ENCODE results near the gene MBD4. TPM values are rescaled to one million over a fixed set of nuclear protein-coding genes. Genes with fewer than 3 reads are reported as not detected.
"Not testable (repeated sequence)": the region's sequence is repeated elsewhere in the genome, so short reads cannot be mapped to it uniquely, and the experiment has no call there.

The MBD4 gene
- total RNA-seq, 2 experiments from 2014 or later, result 46.1 to 48.2 TPM

DNA sequence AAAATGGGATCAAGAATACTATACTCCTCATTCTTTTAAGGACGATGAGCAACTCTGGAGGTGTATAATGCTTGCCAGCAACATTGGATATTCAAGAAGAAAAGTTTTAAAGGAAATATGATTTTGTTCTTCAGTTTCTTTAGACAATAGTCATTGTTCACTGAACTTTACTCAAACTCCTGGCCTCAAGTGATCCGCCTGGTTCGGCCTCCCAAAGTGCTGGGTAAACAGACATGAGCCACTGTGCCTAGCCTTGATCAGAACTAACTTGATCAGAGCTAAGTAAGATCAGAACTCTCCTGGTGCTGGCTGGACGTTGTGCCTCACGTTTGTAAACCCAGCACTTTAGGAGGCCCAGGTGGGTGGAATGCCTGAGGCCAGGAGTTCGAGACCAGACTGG lies 23.9 kb downstream of the MBD4 start:
- CTCF ChIA-PET, result no interaction called here
- POLR2A ChIA-PET, result no interaction called here

DNA sequence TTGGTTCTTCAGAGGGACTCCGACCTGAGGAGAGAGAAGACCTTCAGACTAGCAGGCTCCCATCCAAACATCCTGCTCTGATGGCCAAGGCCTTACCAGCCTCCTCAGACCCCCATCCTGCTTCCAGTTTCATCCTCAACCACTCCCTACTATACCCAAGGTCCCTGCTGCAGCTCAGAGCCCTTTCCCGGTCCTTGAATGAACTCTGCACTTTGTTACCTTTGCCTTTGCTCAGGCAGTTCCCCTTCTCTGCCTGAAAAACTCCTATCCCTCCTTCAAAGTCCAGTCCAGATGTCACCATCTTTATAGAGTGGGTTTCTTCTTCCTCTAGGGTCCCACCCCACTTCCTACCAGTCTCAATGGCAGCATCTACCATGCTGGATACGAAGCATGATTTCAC lies 24.4 kb downstream of the MBD4 start:
- POLR2A ChIA-PET, result no interaction called here
- CTCF ChIA-PET, result no interaction called here

DNA sequence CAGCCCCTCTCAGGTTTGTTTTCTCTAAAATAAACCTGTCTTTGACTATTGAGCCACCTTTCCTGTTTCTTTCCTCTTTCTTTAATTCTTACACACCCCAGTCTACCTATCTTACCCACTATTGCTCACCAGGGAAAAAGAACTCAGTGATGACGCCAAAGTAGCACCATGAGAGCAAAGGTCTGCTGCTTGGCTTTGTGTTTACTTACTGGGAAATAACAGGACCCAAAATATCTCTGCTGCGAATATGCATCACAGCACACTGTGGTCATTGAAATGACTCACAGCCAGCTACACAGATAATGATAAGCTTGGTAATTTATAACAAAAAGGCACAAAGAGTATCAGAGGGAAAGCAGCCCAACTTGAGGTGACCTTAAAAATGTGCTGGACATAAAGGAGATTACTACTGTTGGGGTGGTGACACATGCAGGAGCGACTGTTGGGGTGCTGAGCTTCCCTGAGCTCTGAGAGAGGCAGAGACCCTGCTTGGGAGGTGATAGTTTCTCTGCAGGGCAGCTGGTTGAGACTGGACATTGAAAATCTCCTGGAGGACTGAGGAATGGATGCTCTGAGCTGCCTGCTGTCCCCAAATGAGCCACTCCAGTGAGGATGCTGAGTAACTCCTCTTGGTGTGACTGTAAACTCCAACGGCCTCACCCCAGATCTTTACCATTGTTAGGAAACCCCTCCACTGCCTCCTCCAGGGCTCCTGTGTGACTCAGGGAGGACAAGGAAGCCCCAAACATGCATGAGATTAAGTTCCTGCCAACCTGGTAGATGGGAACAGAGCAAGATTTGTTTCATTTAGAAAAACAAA lies 25.9 kb downstream of the MBD4 start:
- ChIA-PET POLR2A (no interaction called here), CTCF (no interaction called here)

DNA sequence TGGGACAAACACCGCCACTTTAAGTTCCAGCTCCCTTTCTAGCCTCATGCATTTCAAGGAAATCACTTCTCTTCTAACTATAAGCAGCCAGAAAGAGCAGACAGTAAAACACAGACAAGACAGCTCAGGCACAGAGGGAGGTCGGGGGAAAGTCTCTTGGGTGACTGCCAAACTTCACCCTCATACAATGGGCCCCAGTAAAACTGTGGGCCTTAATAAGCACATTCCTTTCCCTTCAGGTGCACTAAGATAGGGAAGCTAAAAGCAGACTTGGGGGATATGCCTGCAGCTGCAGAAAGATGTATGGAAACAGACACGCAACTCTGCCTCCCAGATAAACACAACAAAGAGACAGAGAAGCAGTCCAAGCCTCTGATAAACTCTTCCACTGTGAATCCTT lies 26.5 kb downstream of the MBD4 start:
- POLR2A ChIA-PET, result not testable (repeated sequence)

DNA sequence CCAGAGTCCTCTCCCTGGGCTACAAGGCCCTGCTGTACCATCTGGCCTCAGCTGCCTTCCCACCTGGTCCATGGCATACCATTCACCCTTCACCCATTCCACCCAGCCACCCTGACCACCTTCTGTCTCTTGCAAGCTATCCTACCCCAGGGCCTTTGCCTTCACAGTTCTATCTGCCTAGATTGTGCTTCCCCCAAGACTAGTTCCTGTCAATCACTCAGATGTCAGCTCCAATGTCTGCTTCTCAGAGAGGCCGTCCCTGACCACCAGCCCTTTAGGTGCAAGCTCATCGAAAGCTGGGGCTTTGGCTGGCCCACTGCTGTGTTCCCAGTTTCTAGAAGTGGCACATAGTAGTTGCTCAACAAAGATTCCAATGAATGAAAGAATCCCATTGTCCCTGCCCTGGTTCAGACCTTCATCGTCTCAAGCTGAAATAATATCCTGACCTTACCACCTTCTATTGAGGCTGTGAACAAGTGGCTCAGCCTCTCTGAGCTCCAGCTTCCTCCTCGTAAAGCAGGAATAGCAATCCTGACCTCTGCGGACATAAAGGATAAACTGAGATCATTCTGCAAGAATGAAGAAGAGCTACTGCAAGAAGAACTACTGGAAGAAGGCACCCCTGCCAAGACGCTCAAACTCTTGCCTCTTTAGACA lies 27.1 kb downstream of the MBD4 start:
- CTCF ChIA-PET, result interaction anchor here (0.6 kb wide), 1 partner anchor 375 kb away, joined by 4 read pairs; no protein-coding TSS in a partner anchor
- POLR2A ChIA-PET, result no interaction called here

More for the DNA sequence above, 26.5 kb downstream of the MBD4 start:
- CTCF ChIA-PET, result not testable (repeated sequence)

DNA sequence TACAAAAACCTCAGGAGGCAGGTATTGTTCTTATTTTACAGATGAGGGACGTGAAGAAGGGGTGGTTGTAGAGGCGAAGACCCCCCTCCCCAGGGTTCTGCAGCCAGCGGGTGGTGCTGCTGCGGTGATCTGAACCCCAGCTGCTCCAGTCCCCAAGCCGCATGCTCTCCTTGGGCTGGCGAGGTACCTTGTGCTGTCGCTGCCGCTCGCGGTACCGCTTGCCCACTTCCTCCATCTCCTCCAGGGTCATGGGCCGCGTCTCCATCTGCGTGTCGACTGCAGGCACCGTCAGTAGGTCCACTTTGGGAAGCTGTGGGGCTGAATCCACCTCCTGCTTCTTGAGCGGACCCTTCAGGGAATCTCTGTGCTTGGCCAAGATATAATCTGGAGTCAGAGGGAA lies 28.8 kb downstream of the MBD4 start:
- POLR2A ChIA-PET, result no interaction called here
- CTCF ChIA-PET, result no interaction called here

DNA sequence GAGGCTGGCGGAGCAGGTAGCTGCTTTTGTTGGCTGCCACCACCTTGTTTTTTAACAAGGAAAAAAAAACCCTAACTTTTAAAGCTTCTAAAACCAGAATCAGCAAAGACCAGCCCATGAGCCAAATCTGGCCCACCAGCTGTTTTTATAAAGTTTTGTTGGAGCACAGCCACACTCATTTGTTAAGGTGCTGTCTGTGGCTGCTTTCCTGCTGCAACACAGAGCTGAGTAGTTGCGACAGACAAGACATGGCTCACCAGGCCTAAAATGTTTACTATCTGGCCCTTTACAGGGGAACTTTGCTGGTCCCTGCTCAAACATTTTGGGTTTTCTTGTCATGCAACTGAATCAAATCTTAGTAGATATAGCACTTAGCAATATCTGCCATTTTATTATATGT lies 30.2 kb downstream of the MBD4 start:
- ChIA-PET CTCF (interaction anchor here (0.9 kb wide), 1 partner anchor 26 kb away, joined by 4 read pairs; no protein-coding TSS in a partner anchor), POLR2A (no interaction called here)

DNA sequence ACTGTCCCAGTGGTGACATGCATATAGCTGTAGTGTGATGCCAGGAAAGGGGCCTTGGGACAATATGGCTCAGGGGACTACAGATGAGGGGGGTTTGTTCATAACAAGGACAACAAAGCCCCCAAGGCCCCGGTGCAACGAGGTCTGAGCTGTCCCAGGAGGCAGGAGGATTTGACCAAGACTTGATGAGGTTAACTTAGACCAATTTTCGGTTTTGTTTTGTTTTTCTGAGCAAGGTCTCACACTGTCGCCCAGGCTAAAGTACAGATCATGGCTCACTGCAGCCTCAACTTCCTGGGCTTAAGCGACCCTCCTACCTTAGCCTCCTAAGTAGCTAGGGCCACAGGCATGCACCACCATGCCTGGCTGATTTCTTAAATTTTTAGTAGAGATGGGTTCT lies 35.1 kb downstream of the MBD4 start:
- ChIA-PET POLR2A (no interaction called here), CTCF (no interaction called here)

DNA sequence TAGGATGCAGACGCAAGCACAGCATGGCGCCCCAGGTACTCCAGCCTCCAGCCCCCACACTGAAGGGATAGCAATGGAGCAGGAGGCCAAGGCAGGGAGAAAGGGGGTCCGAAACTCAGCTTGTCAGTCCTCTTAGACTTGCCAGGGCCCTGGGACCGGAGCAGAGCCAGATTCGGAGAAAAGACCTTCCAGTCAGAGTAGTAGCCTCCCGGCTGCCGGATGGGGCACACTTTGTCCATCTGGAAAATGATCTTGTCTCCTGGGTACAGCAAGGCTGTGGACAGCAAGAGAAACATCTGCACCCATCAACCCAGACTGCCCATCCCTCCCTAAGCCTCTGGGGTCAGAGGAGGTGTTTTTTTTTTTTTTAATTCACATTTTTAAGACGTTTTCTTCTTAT lies 35.6 kb downstream of the MBD4 start:
- ChIA-PET POLR2A (no interaction called here), CTCF (no interaction called here)

DNA sequence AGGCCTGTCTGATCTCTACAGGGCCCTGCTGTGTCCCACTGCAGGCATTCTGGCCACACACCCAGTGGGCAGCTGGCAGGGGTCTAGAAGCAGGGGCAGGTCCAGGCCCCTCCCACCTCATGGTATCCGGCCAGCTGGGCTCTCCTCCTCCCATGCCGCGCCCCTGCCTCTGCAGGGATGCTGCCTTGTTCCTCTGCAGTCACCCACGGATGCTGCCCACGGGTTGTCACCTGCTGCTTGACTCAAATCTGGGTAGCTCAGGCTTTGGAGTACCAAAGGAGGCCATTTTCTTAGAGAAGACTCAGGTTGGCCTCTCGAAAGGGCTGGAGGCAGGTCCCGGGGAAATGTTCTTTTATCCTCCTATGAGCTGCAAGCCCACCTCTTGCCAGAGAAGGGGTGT lies 36.3 kb downstream of the MBD4 start:
- CTCF ChIA-PET, result no interaction called here
- POLR2A ChIA-PET, result interaction anchor here (0.6 kb wide), 1 partner anchor 290 kb away, joined by 6 read pairs; no protein-coding TSS in a partner anchor

DNA sequence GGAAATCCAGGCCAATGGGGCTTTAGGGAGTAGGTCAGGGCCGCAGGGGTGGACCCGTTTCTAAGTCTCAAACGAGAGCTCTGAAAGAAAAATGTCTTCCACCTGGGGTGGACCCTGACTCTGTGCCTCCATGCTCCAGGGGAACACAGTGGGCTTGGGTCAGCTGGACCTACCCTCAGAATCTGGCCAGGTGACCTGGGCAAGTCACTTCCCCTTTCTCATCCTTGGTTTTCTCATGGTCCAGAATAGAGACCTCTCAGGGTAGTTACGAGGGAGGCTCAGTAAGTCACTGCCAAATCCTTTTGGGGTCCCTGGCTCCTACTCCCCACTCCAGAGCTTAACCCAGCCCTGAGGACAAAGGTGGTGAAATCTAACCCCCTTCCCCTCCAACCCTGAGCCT lies 37.1 kb downstream of the MBD4 start:
- CTCF ChIA-PET, result no interaction called here

DNA sequence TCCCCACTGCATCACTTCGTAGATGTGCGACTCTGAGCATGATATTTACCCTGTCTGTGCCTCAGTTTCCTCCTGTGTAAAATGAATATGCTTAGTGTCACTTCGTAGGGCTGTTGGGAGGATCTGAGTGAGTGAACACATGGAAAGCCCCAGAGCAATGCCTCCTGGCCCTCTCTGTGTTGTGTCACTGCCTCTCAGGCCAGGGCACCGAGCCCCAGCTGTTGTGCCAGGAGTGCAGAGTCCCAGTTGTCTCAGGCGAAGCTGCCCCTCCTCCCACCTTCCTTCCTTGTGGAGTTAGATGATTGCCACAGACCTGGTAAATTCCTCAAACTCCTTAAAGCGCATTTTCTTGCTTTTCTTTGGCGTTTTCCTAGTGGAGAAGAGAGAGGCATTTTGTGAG lies 37.5 kb downstream of the MBD4 start:
- ChIA-PET POLR2A (no interaction called here), CTCF (no interaction called here)

More for the DNA sequence above, 37.1 kb downstream of the MBD4 start:
- POLR2A ChIA-PET, result no interaction called here

DNA sequence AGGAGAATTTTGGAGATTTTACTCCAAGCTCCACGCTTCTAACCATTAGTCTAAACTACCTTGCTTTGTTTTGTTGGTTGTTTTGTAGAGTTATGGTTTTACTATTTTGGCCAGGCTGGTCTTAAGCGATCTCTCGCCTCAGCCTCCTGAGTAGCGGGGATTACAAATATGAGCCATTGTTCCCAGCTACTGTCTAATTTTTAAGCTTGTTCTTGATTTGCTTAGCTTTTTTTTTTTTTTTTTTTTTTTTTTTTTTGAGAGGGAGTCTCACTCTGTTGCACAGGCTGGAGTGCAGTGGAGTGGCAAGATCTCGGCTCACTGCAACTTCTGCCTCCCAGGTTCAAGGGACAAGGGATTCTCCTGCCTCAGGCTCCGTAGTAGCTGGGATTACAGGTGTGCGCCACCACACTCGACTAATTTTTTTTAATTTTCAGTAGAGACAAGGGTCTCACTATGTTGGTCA lies 39.8 kb downstream of the MBD4 start:
- ChIA-PET POLR2A (interaction anchor here (0.6 to 1.0 kb wide), 3 partner anchors 41 to 1175 kb away, joined by 3 to 8 read pairs (median 3); partner anchors contain the start of gene IFT122), CTCF (interaction anchor here (0.6 to 1.1 kb wide), 4 partner anchors 15 to 255 kb away, joined by 3 to 4 read pairs (median 4); partner anchors contain the start of genes IFT122 and MBD4)

DNA sequence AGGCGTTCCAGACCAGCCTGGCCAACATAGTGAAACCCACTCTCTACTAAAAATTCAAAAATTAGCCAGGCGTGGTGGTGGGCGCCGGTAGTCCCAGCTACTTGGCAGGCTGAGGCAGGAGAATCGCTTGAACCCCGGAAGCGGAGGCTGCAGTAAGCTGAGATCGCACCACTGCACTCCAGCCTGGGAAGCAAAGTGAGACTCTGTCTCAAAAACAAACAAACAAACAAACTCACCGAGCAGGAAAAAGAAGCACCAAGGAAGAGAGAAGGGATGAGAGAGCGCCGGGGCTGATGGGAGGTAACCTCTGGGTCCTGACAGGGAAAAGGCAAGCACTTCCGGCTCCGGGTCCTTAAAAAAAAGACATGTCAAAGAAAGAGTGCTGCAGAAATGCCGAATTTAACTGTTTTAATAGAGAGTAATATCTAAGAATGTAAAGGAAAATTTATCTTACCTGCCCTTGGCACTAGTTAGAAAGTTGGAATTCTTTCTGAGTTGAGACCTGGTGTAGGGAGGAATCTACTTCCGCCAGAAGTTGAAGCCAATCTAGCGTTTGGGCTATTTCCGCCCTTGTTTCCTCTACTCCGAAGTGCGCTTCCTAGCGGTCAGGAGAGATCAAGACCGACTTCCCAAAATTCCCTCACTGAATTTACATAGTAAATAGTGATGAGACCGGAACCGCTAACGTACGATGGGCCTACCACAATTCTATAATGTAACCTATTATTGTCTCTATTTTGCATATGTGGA lies 40.4 kb downstream of the MBD4 start:
- ChIA-PET CTCF (interaction anchor here (0.6 to 1.1 kb wide), 3 partner anchors 15 to 254 kb away, joined by 3 to 4 read pairs (median 4); no protein-coding TSS in a partner anchor), POLR2A (interaction anchor here (0.6 to 1.0 kb wide), 3 partner anchors 41 to 1174 kb away, joined by 3 to 8 read pairs (median 3); partner anchors contain the start of gene IFT122)

DNA sequence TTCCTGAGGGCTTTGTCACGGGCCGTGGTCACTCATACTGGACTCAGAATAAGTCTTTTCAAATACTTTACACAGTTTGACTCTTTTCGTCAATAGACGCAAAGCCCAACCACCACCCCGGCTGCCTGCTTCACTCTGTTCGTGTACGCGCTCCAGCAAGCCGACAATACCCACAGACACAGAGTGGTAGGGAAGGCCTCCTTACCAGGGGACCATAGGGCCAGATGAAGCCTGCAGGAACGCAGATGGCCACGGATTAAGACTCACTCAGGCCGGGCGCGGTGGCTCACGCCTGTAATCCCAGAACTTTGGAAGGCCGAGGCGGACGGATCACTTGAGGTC lies 41.0 kb downstream of the MBD4 start:
- CTCF ChIA-PET, result no interaction called here
- POLR2A ChIA-PET, result no interaction called here

DNA sequence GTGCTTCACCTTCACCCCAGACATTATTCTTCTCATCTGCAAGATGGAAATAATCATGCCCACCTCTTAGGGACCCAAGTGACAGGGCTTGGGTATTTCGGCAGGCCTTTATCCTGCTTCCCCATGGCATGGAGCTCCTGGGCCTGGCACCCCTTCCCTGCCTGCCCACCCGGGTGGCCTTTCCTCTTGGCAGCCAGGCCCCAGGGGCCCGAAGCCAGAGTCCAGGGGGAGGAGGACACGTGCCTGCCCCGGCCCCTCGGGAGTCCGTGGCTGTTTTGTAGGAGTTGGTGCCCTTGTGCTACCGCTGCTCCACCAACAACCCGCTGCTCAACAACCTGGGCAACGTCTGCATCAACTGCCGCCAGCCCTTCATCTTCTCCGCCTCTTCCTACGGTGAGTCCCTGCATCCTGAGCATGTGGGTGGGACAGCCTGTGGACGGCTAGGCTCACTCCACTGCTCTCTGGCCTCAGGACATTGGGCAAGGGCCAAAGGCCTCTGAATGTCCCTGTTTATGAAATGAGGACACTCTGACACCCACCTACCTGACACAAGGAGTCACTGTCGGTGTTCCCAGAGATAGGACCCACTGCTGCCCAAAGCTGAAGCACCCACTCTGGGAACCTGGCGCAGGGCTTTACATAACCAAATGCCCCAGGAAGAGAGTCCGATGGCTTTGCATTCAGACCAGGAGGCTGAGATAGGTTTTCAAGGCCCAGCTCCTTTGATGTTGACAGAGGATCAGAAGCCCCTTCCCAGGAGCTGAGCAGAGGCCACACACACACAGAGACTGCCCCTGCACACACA lies 45.8 kb downstream of the MBD4 start:
- CTCF ChIA-PET, POLR2A ChIA-PET: not testable (repeated sequence)

DNA sequence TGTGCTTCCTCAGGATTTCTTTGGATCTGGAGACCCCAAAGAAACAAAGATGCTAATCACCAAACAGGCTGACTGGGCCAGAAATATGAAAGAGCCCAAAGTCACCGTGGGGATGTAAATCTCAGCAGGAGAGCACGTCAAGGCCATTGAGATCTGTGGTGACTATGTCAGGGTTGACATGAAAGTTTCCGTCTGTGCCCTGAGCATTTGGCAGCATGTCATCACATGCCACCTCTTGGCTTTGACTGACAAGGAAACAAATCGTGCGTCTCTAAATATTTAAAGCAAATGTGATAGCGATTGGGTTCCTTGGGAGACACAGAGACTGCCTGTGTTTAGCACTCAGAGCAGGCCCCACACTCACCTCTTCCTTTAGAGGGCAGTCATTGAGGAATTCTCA lies 46.5 kb downstream of the MBD4 start:
- ChIA-PET POLR2A (no interaction called here), CTCF (no interaction called here)

DNA sequence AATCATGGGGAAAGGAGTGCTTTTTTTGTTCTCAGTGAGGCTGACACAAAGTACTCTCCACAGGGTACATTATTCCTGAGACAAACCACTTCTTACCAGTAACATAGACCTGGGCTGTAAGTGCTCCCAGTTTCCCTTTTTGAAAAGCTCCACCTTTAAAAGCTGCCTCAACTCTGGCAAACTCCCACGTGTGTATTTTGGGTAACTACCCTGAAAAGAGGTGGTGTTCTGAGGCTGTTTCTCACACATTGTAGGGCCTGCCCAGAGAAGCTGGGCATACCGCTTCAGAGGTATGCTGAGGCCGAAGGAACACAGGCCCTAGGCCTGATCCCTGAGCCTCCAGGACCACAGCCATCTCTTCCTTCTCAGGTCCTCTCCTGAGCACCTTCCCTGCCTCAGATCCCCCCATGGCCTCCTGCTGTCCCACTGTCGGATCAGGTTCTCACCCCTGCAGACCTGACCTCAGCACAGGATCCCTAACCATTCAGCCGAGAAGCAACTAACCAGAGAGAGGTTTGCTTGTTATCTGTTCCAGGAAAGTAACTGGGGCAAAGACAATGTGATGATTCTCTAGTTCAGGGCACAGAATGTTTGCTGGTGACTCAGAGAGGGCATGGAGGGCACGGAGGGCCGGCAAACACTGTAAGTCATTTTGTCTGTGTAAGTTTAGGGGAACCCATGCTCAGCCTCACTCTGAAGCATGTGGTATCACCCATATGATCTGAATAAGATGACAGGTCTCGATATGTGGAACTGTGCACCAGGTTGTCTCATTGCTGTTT lies 47.5 kb downstream of the MBD4 start:
- POLR2A ChIA-PET, result not testable (repeated sequence)

DNA sequence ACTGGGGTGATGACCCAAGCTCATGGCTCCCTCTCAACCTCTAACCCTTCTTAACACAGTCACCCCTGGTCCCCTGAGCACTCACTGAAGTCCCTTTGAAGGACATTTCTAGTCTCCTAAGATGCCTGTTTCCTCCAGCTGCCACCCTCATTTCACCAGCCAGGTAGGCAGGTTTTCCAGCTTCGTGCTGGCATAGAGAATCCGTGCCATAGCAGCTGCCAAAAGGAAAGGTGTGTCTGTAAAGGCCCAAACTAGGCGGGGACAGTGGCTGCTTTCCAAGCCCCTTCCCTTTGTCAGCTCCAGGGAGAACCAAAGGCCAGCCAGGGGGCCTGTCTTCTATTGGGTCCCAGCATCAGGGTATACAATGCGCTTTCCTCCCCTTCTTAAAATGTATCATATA lies 48.2 kb downstream of the MBD4 start:
- CTCF ChIA-PET, POLR2A ChIA-PET: not testable (repeated sequence)

More for the DNA sequence above, 47.5 kb downstream of the MBD4 start:
- CTCF ChIA-PET, result not testable (repeated sequence)

Measured in activated CD8-positive, alpha-beta memory T cell treated with anti-CD3 and anti-CD28 coated beads for 36 hours (primary cell).